ENCODE results near the gene TUFM.

TUFM gene

GRCh38 chr16:28844226-28844885 lies 1.8 kb downstream of the TUFM start:
- H3K4me3 ChIP-seq (ENCODE audit: low read length): no peak overlapping the region
- TF ChIP-seq CTCF (conservative IDR thresholded peaks at IDR 0.05; ENCODE audit: low read depth, low read length): no peak
- DNase-seq (ENCODE audit: low read depth): no peak

DNA sequence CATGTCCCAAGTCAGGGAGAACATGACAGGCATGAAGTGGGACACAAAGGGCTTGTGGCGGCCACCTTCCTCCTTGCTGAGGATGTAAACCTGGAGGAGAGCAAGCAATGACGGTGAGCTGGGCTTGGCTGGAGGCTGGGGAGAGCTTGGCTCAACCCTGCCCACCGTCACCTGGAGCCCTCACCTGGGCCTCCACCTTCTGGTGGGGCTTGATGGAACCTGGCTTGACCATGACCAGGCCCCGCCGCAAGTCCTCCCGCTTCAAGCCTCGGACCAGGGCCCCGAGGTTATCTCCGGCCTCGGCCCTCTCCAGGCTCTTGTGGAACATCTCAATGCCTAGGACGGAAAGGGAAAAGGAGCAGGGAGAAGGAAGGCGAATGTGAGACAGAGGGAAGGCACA lies 2.4 kb downstream of the TUFM start:
- DNase-seq (ENCODE audit: low read depth): no peak
- H3K4me3 ChIP-seq (ENCODE audit: low read length): no peak overlapping the region
- no peak for TF ChIP-seq CTCF (conservative IDR thresholded peaks at IDR 0.05; ENCODE audit: low read depth, low read length)

GRCh38 chr16:28842696-28843095 lies 3.5 kb downstream of the TUFM start:
- no peak for DNase-seq (ENCODE audit: low read depth)
- H3K4me3 ChIP-seq (ENCODE audit: low read length): no peak overlapping the region
- no peak for TF ChIP-seq CTCF (conservative IDR thresholded peaks at IDR 0.05; ENCODE audit: low read depth, low read length)

DNA sequence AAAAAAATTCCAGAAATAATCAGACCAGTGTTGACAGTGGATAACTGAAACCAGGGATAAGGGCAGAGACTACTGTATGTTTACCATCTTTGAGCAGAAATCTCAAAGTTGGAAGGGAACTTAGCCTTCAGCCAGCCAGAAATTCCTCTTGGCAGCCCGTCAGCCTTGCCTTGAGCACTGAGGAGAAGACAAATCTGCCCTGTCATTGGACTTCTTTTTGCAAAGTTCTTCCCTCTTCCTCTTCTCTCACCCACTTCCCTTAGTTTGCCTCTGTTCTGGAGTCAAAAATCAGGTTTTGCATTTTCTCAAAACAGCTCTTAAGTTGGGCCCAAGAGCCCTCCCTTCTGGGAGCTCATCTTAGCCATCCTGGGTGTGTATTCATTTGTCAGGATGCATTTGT lies 6.2 kb downstream of the TUFM start:
- H3K4me3 ChIP-seq (ENCODE audit: low read length): no peak overlapping the region
- no peak for TF ChIP-seq CTCF (conservative IDR thresholded peaks at IDR 0.05; ENCODE audit: low read depth, low read length)
- DNase-seq (ENCODE audit: low read depth): no peak

- TF ChIP-seq CTCF (conservative IDR thresholded peaks at IDR 0.05; ENCODE audit: low read depth, low read length): no peak
- no peak for DNase-seq (ENCODE audit: low read depth)
These were observed 7.0 kb downstream of the TUFM start for GRCh38 chr16:28839004-28839639.

GRCh38 chr16:28838558-28838918 lies 7.6 kb downstream of the TUFM start:
- no peak for TF ChIP-seq CTCF (conservative IDR thresholded peaks at IDR 0.05; ENCODE audit: low read depth, low read length)
- H3K4me3 ChIP-seq (ENCODE audit: low read length): no peak overlapping the region
- no peak for DNase-seq (ENCODE audit: low read depth)

More at GRCh38 chr16:28839004-28839639, 7.0 kb downstream of the TUFM start:
- H3K4me3 ChIP-seq (ENCODE audit: low read length): no peak overlapping the region

All from retinal pigment epithelial cell (primary cell).